BJ (cell line): Measurements from ENCODE around the gene C3orf22. TPM values are rescaled to one million over a fixed set of nuclear protein-coding genes. Genes with fewer than 3 reads are reported as not detected.

ENCODE experiments used
- CTCF ChIA-PET: fragments of 350-600 bp; formaldehyde crosslinking; extraction: SDS; loops from one replicate; lab custom pipeline; 2021; ENCODE audit warnings: antibody characterized with exemption, inconsistent platforms; lab: Yijun Ruan, JAX
- POLR2A ChIA-PET: fragments of 300-600 bp; sonication (Branson Sonifier 250); formaldehyde crosslinking; extraction: SDS; loops from one replicate; lab custom pipeline; 2021; ENCODE audit warnings: antibody characterized with exemption; lab: Charles Lee
- DNase-seq: peaks from one replicate; pipeline ENCODE4 v3.0.0-alpha.2; 2011; ENCODE audit warnings: low read depth
- H3K27me3 ChIP-seq: 2 replicates; pipeline ENCODE4 v1.6.0; 2011; ENCODE audit warnings: low read length; ENCODE audit not compliant: control insufficient read depth, insufficient read depth
- H3K36me3 ChIP-seq: 2 replicates; pipeline ENCODE4 v1.5.1; 2011; ENCODE audit warnings: low read length; ENCODE audit not compliant: control insufficient read depth, insufficient read depth
- H3K4me3 ChIP-seq: 2 replicates; pipeline ENCODE4 v1.5.1; 2011; ENCODE audit warnings: low read depth, mild to moderate bottlenecking, control low read depth, low read length
- CTCF ChIP-seq: IDR thresholded peaks from 2 replicates; pipeline ENCODE4 v1.5.1; 2011; ENCODE audit warnings: low read depth, mild to moderate bottlenecking, control low read depth, inconsistent platforms, low read length, moderate library complexity; ENCODE audit not compliant: insufficient read depth
- polyA plus RNA-seq: library from polyadenylated mRNA; depleted of rRNA; stranded (reverse); fragments of >200 nt; gene quantifications from 2 replicates; pipeline ENCODE4 v1.2.3, GENCODE V29; 2011; rRNA removed
- small RNA-seq: library from RNA; depleted of rRNA; stranded (forward); fragments of <200 nt; gene quantifications from one replicate; pipeline ENCODE3, GENCODE V24; 2012; ENCODE audit warnings: low replicate concordance, low read depth; ENCODE audit not compliant: insufficient read length

C3orf22 gene
- polyA plus RNA-seq, 1 experiment = not detected

GRCh38 chr3:126501736-126502135, 57.0 kb downstream of the C3orf22 start:
- ChIA-PET POLR2A (no interaction called here), CTCF (no interaction called here)
- DNase-seq = no peak
- Histone ChIP-seq H3K27me3 (peaks cover 4% of the 10 kb centered on the region), H3K4me3 (no peak overlapping the region), H3K36me3 (no peaks in the 10 kb centered on the region)
- no peak for TF ChIP-seq CTCF

DNA sequence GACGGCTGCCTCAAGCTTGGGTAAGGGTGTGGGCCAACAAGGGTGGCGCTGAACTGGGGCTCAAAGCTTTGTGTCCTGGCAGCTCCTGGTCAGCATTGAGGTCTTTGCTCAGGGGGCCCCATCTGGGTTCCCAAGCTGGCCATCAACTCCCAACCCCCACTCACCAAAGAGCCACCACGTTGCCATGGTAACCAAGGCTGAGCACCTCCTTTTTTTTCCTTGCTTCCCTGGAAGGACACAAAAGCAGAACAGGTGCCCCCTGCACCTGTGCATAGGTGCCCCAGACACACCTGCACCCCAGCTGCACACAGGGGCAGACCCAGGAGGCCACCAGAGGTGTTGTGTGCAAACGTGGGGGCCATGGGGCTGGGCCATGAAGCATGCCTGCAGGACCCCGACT, 57.7 kb downstream of the C3orf22 start:
- no peak for DNase-seq
- ChIA-PET CTCF (no interaction called here), POLR2A (no interaction called here)
- Histone ChIP-seq H3K4me3 (no peak overlapping the region), H3K36me3 (no peaks in the 10 kb centered on the region), H3K27me3 (peaks cover 4% of the 10 kb centered on the region)
- TF ChIP-seq CTCF = no peak

GRCh38 chr3:126500016-126500415, 58.7 kb downstream of the C3orf22 start:
- no peak for TF ChIP-seq CTCF
- DNase-seq = no peak
- Histone ChIP-seq H3K4me3 (no peak overlapping the region), H3K27me3 (peaks cover 4% of the 10 kb centered on the region), H3K36me3 (no peaks in the 10 kb centered on the region)
- ChIA-PET POLR2A (no interaction called here), CTCF (no interaction called here)

Small RNA genes lying within 50 kb of the gene (small RNA-seq; reads per million reads assigned to genes)
- gene RNA5SP138 = not detected

Other genes with a start within 250 kb of the C3orf22 start
- gene KLF15, start 201.5 kb downstream of the C3orf22 start, polyA plus RNA-seq = 0.29 and 0.44 TPM in 2 replicates
- gene CFAP100, start 164.0 kb downstream of the C3orf22 start, polyA plus RNA-seq = not detected in 2 replicates
- 11.9 and 15.8 TPM in 2 replicates for gene ZXDC, start 83.0 kb downstream of the C3orf22 start, polyA plus RNA-seq
- gene UROC1, start 41.2 kb downstream of the C3orf22 start, polyA plus RNA-seq = not detected in 2 replicates
- not detected in 2 replicates for gene CHST13, start 34.8 kb downstream of the C3orf22 start, polyA plus RNA-seq
- gene TXNRD3, start 96.2 kb upstream of the C3orf22 start, polyA plus RNA-seq = 4.4 and 5.5 TPM in 2 replicates
- gene CHCHD6, start 145.3 kb upstream of the C3orf22 start, polyA plus RNA-seq = 13.4 and 23.7 TPM in 2 replicates